Measurements from ENCODE around the gene TEDDM1.

TEDDM1 gene

DNA sequence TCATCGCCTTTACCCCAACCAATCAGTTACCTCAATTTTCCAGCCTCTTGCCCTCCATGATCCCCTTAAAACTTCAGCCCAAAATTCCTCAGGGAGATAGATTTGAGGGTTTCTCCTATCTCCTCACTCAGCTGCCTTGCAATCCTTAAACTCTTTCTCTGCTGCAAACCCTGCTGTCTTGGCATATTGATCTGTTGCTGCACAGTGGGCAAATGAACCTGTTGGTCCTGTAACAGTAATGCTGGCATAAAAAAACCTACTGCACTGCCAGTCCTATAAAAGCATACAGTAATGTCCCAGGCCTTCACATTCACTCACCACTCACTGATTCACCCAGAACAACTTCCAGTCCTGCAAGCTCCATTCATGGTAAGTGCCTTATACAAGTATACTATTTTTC, 5.1 kb upstream of the TEDDM1 start:
- Histone ChIP-seq H3K27me3 (ENCODE audit: insufficient read depth, low read length, poor library complexity, severe bottlenecking) (no peaks in the 10 kb centered on the region), H3K9me3 (ENCODE audit: insufficient read depth, low read depth, low read length) (no peaks in the 10 kb centered on the region), H3K36me3 (ENCODE audit: insufficient read depth, low read length) (no peaks in the 10 kb centered on the region), H3K4me3 (ENCODE audit: low read length, poor library complexity, severe bottlenecking) (no peak overlapping the region), H3K9me2 (replicated peaks; ENCODE audit: low read depth, low read length) (no peaks in the 10 kb centered on the region), H3K4me1 (ENCODE audit: insufficient read depth, low read length, poor library complexity, severe bottlenecking) (no peaks in the 10 kb centered on the region), H2AFZ (ENCODE audit: low read length) (no peak overlapping the region), H3K4me2 (ENCODE audit: low read depth, low read length, poor library complexity, severe bottlenecking) (no peak overlapping the region), H3K79me2 (ENCODE audit: insufficient read depth, low read length) (no peaks in the 10 kb centered on the region), H4K20me1 (ENCODE audit: insufficient read depth, low read length, poor library complexity, severe bottlenecking) (no peaks in the 10 kb centered on the region), H3K9ac (ENCODE audit: low read depth, low read length, poor library complexity, severe bottlenecking) (no peak overlapping the region), H3F3A (ENCODE audit: low read depth) (no peaks in the 10 kb centered on the region)
- TF ChIP-seq, protein P1, sequence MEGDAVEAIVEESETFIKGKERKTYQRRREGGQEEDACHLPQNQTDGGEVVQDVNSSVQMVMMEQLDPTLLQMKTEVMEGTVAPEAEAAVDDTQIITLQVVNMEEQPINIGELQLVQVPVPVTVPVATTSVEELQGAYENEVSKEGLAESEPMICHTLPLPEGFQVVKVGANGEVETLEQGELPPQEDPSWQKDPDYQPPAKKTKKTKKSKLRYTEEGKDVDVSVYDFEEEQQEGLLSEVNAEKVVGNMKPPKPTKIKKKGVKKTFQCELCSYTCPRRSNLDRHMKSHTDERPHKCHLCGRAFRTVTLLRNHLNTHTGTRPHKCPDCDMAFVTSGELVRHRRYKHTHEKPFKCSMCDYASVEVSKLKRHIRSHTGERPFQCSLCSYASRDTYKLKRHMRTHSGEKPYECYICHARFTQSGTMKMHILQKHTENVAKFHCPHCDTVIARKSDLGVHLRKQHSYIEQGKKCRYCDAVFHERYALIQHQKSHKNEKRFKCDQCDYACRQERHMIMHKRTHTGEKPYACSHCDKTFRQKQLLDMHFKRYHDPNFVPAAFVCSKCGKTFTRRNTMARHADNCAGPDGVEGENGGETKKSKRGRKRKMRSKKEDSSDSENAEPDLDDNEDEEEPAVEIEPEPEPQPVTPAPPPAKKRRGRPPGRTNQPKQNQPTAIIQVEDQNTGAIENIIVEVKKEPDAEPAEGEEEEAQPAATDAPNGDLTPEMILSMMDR (conservative IDR thresholded peaks at IDR 0.05; ENCODE audit: low read length): no peak
- TF ChIP-seq EZH2phosphoT487 (IDR thresholded peaks at IDR 0.05; ENCODE audit: borderline replicate concordance): no peak

DNA sequence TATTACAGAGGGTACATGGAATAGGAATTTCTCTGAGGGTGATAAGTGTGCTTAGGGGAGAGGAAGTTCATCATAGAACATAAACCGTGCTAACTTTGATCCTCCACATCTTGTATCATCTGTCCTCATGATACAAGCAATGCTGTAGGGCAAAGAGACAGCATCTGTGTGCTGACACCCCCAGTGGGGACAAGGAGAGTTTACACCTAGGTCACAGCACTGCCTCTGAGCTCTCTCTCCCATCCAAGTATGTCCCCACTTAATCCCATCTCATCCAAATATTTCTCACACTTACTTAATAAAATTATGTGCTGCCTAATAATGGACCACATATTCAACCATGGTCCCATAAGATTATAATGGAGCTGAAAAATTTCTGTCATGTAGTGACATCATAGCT, 4.3 kb upstream of the TEDDM1 start:
- H4K20me1 ChIP-seq (ENCODE audit: insufficient read depth, low read length, poor library complexity, severe bottlenecking): no peaks in the 10 kb centered on the region
- H3K79me2 ChIP-seq (ENCODE audit: insufficient read depth, low read length): no peaks in the 10 kb centered on the region
- H3K4me2 ChIP-seq (ENCODE audit: low read depth, low read length, poor library complexity, severe bottlenecking): no peak overlapping the region
- no peak for TF ChIP-seq EZH2phosphoT487 (IDR thresholded peaks at IDR 0.05; ENCODE audit: borderline replicate concordance)
- TF ChIP-seq, protein P1 (conservative IDR thresholded peaks at IDR 0.05; ENCODE audit: low read length): peak; percentile 48
- no peak overlapping the region for H3K4me3 ChIP-seq (ENCODE audit: low read length, poor library complexity, severe bottlenecking)
- no peaks in the 10 kb centered on the region for H3K9me3 ChIP-seq (ENCODE audit: insufficient read depth, low read depth, low read length)
- H3F3A ChIP-seq (ENCODE audit: low read depth): no peaks in the 10 kb centered on the region
- H3K36me3 ChIP-seq (ENCODE audit: insufficient read depth, low read length): no peaks in the 10 kb centered on the region
- no peak overlapping the region for H2AFZ ChIP-seq (ENCODE audit: low read length)
- no peaks in the 10 kb centered on the region for H3K4me1 ChIP-seq (ENCODE audit: insufficient read depth, low read length, poor library complexity, severe bottlenecking)
- H3K27me3 ChIP-seq (ENCODE audit: insufficient read depth, low read length, poor library complexity, severe bottlenecking): no peaks in the 10 kb centered on the region
- no peaks in the 10 kb centered on the region for H3K9me2 ChIP-seq (replicated peaks; ENCODE audit: low read depth, low read length)
- no peak overlapping the region for H3K9ac ChIP-seq (ENCODE audit: low read depth, low read length, poor library complexity, severe bottlenecking)

DNA sequence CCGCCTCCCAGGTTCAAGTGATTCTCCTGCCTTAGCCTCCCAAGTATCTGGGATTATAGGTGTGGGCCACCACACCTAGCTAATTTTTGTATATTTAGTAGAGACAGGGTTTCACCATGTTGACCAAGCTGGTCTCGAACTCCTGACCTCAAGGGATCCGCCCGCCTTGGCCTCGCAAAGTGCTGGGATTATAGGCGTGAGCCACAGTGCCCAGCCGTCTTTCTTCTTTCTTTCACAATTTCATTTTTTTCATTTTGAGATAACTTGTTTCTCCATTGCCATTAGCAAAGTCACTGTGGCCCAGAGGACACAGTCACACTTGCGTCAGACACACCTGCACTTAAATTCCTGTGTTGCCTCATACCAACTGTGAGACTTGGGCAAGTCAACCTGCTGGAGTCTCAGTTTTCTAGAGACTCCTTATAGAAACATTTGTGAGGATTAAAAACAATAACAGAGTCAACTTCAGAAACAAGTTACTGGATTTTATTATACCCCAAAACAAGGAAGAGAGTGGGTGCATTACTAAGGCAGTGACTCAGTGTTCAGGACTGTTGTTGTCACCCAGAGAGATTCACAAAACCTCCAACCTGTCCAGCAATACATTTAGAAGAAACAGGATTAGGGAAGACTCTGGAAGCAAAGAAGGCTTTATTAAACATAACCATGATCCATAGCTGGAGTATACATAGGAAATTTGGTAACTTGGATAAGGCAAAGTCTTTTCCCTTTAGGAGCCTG, 2.6 kb downstream of the TEDDM1 start:
- Histone ChIP-seq H3K9me3 (ENCODE audit: insufficient read depth, low read depth, low read length) (no peaks in the 10 kb centered on the region), H3K27me3 (ENCODE audit: insufficient read depth, low read length, poor library complexity, severe bottlenecking) (no peaks in the 10 kb centered on the region), H3F3A (ENCODE audit: low read depth) (no peaks in the 10 kb centered on the region; the same call in 1 of the 2 replicates), H3K9ac (ENCODE audit: low read depth, low read length, poor library complexity, severe bottlenecking) (no peak overlapping the region), H3K4me2 (ENCODE audit: low read depth, low read length, poor library complexity, severe bottlenecking) (no peak overlapping the region), H3K79me2 (ENCODE audit: insufficient read depth, low read length) (peaks cover 12% of the 10 kb centered on the region), H2AFZ (ENCODE audit: low read length) (no peak overlapping the region), H3K36me3 (ENCODE audit: insufficient read depth, low read length) (no peaks in the 10 kb centered on the region), H4K20me1 (ENCODE audit: insufficient read depth, low read length, poor library complexity, severe bottlenecking) (no peaks in the 10 kb centered on the region), H3K4me1 (ENCODE audit: insufficient read depth, low read length, poor library complexity, severe bottlenecking) (peaks cover 29% of the 10 kb centered on the region), H3K9me2 (replicated peaks; ENCODE audit: low read depth, low read length) (no peaks in the 10 kb centered on the region), H3K4me3 (ENCODE audit: low read length, poor library complexity, severe bottlenecking) (no peak overlapping the region)
- no peak for TF ChIP-seq EZH2phosphoT487 (IDR thresholded peaks at IDR 0.05; ENCODE audit: borderline replicate concordance)
- TF ChIP-seq, protein P1 (conservative IDR thresholded peaks at IDR 0.05; ENCODE audit: low read length): no peak
